Activated CD8-positive, alpha-beta memory T cell treated with anti-CD3 and anti-CD28 coated beads for 36 hours (primary cell): Measurements from ENCODE around the gene PRPF38A. TPM values are rescaled to one million over a fixed set of nuclear protein-coding genes. Genes with fewer than 3 reads are reported as not detected.

Source experiments
- CTCF ChIA-PET: fragments of 350-600 bp; sonication (Branson Sonifier 250); formaldehyde crosslinking; loops from one replicate; lab custom pipeline; 2021; ENCODE audit warnings: antibody characterized with exemption; lab: Charles Lee
- POLR2A ChIA-PET: fragments of 350-600 bp; sonication (Branson Sonifier 250); formaldehyde crosslinking; loops from one replicate; lab custom pipeline; 2021; ENCODE audit warnings: antibody characterized with exemption; lab: Charles Lee
- total RNA-seq, 2 experiments: library from RNA; stranded (reverse); gene quantifications; one replicate each; pipeline ENCODE4 v1.2.3, GENCODE V29; 2021

PRPF38A gene
- total RNA-seq, 2 experiments from 2014 or later, result 117 to 121 TPM

GRCh38 chr1:52385376-52385775 lies 19.0 kb upstream of the PRPF38A start:
- ChIA-PET CTCF (no interaction called here), POLR2A (no interaction called here)

- POLR2A ChIA-PET, result no interaction called here
- CTCF ChIA-PET, result no interaction called here
These were observed 17.9 kb upstream of the PRPF38A start for GRCh38 chr1:52386458-52386857.

GRCh38 chr1:52393174-52393573 lies 11.2 kb upstream of the PRPF38A start:
- ChIA-PET CTCF (no interaction called here), POLR2A (interaction anchor here (0.6 kb wide), 1 partner anchor 233 kb away, joined by 3 read pairs; no protein-coding TSS in a partner anchor)

- ChIA-PET CTCF (interaction anchor here (0.7 kb wide), 1 partner anchor 841 kb away, joined by 3 read pairs; no protein-coding TSS in a partner anchor), POLR2A (interaction anchor here (0.7 kb wide), 1 partner anchor 258 kb away, joined by 6 read pairs; the partner anchor contains the start of gene ZFYVE9)
These were observed 4.8 kb upstream of the PRPF38A start for GRCh38 chr1:52399629-52400028.

- POLR2A ChIA-PET, result interaction anchor here (0.7 kb wide), 1 partner anchor 258 kb away, joined by 6 read pairs; the partner anchor contains the start of gene ZFYVE9
These were observed 4.3 kb upstream of the PRPF38A start for GRCh38 chr1:52400131-52400530.

GRCh38 chr1:52402860-52403240 lies 1.6 kb upstream of the PRPF38A start:
- CTCF ChIA-PET, result no interaction called here
- POLR2A ChIA-PET, result no interaction called here

More at GRCh38 chr1:52400131-52400530, 4.3 kb upstream of the PRPF38A start:
- CTCF ChIA-PET, result no interaction called here

GRCh38 chr1:52403566-52404115 lies 761 bp upstream of the PRPF38A start:
- CTCF ChIA-PET, result interaction anchor here (0.8 to 1.3 kb wide), 3 partner anchors 20 to 1542 kb away, joined by 3 to 5 read pairs (median 3); partner anchors contain the start of genes IFT25 and LRRC42

GRCh38 chr1:52404975-52405338 lies 555 bp downstream of the PRPF38A start:
- CTCF ChIA-PET, result interaction anchor here (0.8 to 1.2 kb wide), 3 partner anchors 265 to 1541 kb away, joined by 3 read pairs; partner anchors contain the start of genes IFT25 and LRRC42
- POLR2A ChIA-PET, result interaction anchor here (1.6 kb wide), 1 partner anchor 149 kb away, joined by 4 read pairs; no protein-coding TSS in a partner anchor

More at GRCh38 chr1:52403566-52404115, 761 bp upstream of the PRPF38A start:
- POLR2A ChIA-PET, result interaction anchor here (0.5 to 1.6 kb wide), 10 partner anchors 12 to 518 kb away, joined by 3 to 4 read pairs (median 3); partner anchors contain the start of genes ECHDC2, TXNDC12 and ZYG11B

GRCh38 chr1:52413410-52413989 lies 9.1 kb downstream of the PRPF38A start:
- ChIA-PET POLR2A (no interaction called here), CTCF (no interaction called here)

- ChIA-PET POLR2A (no interaction called here), CTCF (no interaction called here)
These were observed 10.5 kb downstream of the PRPF38A start for GRCh38 chr1:52414942-52415341.

- POLR2A ChIA-PET, result interaction anchor here (1.2 kb wide), 1 partner anchor 13 kb away, joined by 3 read pairs; no protein-coding TSS in a partner anchor
- CTCF ChIA-PET, result no interaction called here
These were observed 12.4 kb downstream of the PRPF38A start for GRCh38 chr1:52416811-52417210.

GRCh38 chr1:52420713-52421112 lies 16.3 kb downstream of the PRPF38A start:
- ChIA-PET POLR2A (no interaction called here), CTCF (no interaction called here)

- ChIA-PET POLR2A (no interaction called here), CTCF (interaction anchor here (1.0 kb wide), 1 partner anchor 19 kb away, joined by 5 read pairs; the partner anchor contains the start of genes ORC1 and PRPF38A)
These were observed 18.7 kb downstream of the PRPF38A start for GRCh38 chr1:52423055-52423454.

GRCh38 chr1:52423771-52424170 lies 19.4 kb downstream of the PRPF38A start:
- CTCF ChIA-PET, result interaction anchor here (1.0 kb wide), 1 partner anchor 20 kb away, joined by 5 read pairs; the partner anchor contains the start of genes ORC1 and PRPF38A
- POLR2A ChIA-PET, result interaction anchor here (0.6 to 0.7 kb wide), 2 partner anchors 20 to 96 kb away, joined by 3 read pairs; partner anchors contain the start of genes ORC1 and PRPF38A

- ChIA-PET CTCF (interaction anchor here (1.0 kb wide), 1 partner anchor 20 kb away, joined by 5 read pairs; the partner anchor contains the start of genes ORC1 and PRPF38A), POLR2A (interaction anchor here (0.6 kb wide), 1 partner anchor 20 kb away, joined by 3 read pairs; the partner anchor contains the start of genes ORC1 and PRPF38A)
These were observed 19.8 kb downstream of the PRPF38A start for GRCh38 chr1:52424231-52424636.

- POLR2A ChIA-PET, result no interaction called here
- CTCF ChIA-PET, result no interaction called here
These were observed 20.4 kb downstream of the PRPF38A start for GRCh38 chr1:52424813-52425212.

GRCh38 chr1:52426371-52426770 lies 22.0 kb downstream of the PRPF38A start:
- ChIA-PET POLR2A (no interaction called here), CTCF (no interaction called here)

- POLR2A ChIA-PET, result no interaction called here
- CTCF ChIA-PET, result no interaction called here
These were observed 22.8 kb downstream of the PRPF38A start for GRCh38 chr1:52427152-52427551.

GRCh38 chr1:52432807-52433206 lies 28.4 kb downstream of the PRPF38A start:
- ChIA-PET POLR2A (interaction anchor here (0.5 kb wide), 1 partner anchor 781 kb away, joined by 3 read pairs; no protein-coding TSS in a partner anchor), CTCF (no interaction called here)

GRCh38 chr1:52435211-52435610 lies 30.8 kb downstream of the PRPF38A start:
- ChIA-PET POLR2A (no interaction called here), CTCF (no interaction called here)
